Right lobe of liver (tissue), 4 donors: Measurements from ENCODE around the gene TMEM151A.

Experiments
- CTCF ChIP-seq, 4 donors: fragments of 200-600 bp in 3 of 4; fragments of 450-650 bp in 1 of 4; IDR thresholded peaks; one replicate each; pipeline versions ENCODE4 v1.5.1 to v1.8.0; 2016 to 2022; ENCODE audit warnings: antibody characterized with exemption in 4 of 4, mild to moderate bottlenecking in 2 of 4
- POLR2A ChIP-seq: fragments of 450-650 bp; IDR thresholded peaks from one replicate; pipeline ENCODE4 v1.6.1; 2017; ENCODE audit warnings: antibody characterized with exemption, mild to moderate bottlenecking
- donor health status: DM: no; HTN: no; CAD: no.
- donor health status: DM: no; HTN: no; CAD: no.
- donor health status: DM: no; HTN: yes; CAD: no.

DNA sequence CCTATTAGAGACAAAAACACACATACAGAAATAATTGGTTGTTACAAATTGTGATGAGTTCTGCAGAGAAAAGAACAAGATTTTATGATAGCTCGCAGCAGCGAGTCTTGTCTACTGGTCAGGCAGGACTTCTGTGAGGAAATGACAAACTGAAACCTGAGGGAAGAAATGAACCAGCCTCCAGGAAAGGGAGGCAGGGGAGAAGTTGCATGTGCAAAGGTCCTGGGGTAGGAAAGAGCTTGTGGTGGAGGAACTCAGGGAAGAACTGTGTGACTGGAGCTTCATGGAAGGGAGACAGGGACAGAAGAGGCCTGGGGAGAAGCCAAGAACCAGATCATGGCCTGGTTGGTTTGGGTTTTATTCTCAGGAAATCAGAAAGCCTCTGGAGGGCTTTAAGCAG, 32.5 kb upstream of the TMEM151A start:
- TF ChIP-seq CTCF (IDR thresholded peaks at IDR 0.05) (no peak), POLR2A (no peak)
